RWPE2 (cell line): Measurements from ENCODE around the gene SLC24A3.

Experiments
- ATAC-seq: fragments of 200-7000 bp; cut with Tn5 transposase; 3 replicates; pipeline ENCODE4 v1.9.1; 2021; ENCODE audit warnings: low read depth
- DNase-seq: peaks from one replicate; pipeline ENCODE4 v3.0.0-alpha.2; 2020; ENCODE audit warnings: low spot score
- H3K27ac ChIP-seq: fragments of 450-650 bp; 2 replicates; pipeline ENCODE4 v1.5.1; 2017; ENCODE audit warnings: mild to moderate bottlenecking; ENCODE audit not compliant: poor library complexity, severe bottlenecking
- H3K27me3 ChIP-seq: fragments of 250-450 bp; sonication (Bioruptor Pico); 2 replicates; pipeline ENCODE4 v1.5.1; 2021; ENCODE audit warnings: mild to moderate bottlenecking, moderate library complexity; ENCODE audit not compliant: insufficient read depth, poor library complexity, severe bottlenecking
- H3K36me3 ChIP-seq: fragments of 250-450 bp; sonication (Bioruptor Pico); 2 replicates; pipeline ENCODE4 v1.5.1; 2020; ENCODE audit warnings: low read depth, mild to moderate bottlenecking, moderate library complexity
- H3K4me1 ChIP-seq: fragments of 250-450 bp; sonication (Bioruptor Pico); 2 replicates; pipeline ENCODE4 v1.5.1; 2021; ENCODE audit warnings: mild to moderate bottlenecking, moderate library complexity; ENCODE audit not compliant: insufficient read depth, poor library complexity, severe bottlenecking
- H3K4me3 ChIP-seq: fragments of 250-450 bp; sonication (Bioruptor Pico); 2 replicates; pipeline ENCODE4 v1.5.1; 2021; ENCODE audit warnings: mild to moderate bottlenecking, moderate library complexity; ENCODE audit not compliant: severe bottlenecking
- H3K9me3 ChIP-seq: fragments of 250-450 bp; sonication (Bioruptor Pico); 2 replicates; pipeline ENCODE4 v1.5.1; 2021; ENCODE audit warnings: mild to moderate bottlenecking, moderate library complexity; ENCODE audit not compliant: severe bottlenecking
- TF ChIP-seq, protein P1 (sequence below): fragments of 450-650 bp; IDR thresholded peaks from one replicate; pipeline ENCODE4 v1.5.1; 2017; ENCODE audit warnings: mild to moderate bottlenecking, moderate library complexity; ENCODE audit not compliant: poor library complexity, severe bottlenecking

SLC24A3 gene

DNA sequence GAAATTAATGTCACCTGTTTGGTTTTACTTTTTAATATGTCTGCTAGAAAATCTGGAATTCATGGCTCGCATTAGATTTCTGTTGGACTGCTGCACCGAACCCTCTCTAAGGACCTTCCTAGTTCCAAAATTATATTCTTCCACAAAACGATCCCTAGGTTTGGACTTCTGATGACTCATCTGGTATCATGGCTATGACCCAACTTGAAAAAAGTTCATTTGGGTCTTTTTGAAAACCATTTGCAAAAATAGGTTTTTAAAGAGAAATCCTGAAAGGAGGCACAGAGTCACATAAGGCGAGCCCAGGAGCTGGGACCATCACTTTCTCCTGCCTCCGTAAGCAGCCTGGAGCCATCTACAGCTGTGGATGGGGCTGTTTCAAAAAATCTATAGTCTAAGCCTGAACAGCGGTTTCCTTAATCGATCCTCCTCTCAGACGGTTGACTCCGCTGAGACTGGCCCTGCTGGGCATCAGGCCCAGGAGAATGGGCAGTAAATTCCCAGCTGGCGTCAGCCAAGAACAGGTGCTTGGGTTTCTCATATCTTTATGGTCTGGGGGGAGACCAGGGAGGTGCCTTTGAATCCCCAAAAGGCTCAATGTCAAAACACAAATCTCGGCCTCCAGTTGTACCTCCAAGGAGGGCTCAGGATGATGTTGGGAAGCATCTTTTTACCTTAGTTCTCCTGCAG is 44.6 kb downstream of the SLC24A3 start:
- no peak for DNase-seq
- Histone ChIP-seq H3K9me3 (no peaks in the 10 kb centered on the region), H3K27ac (no peak overlapping the region), H3K36me3 (no peaks in the 10 kb centered on the region), H3K27me3 (no peaks in the 10 kb centered on the region), H3K4me3 (no peak overlapping the region), H3K4me1 (peaks cover 4% of the 10 kb centered on the region)
- ATAC-seq = no peak
- TF ChIP-seq, protein P1, sequence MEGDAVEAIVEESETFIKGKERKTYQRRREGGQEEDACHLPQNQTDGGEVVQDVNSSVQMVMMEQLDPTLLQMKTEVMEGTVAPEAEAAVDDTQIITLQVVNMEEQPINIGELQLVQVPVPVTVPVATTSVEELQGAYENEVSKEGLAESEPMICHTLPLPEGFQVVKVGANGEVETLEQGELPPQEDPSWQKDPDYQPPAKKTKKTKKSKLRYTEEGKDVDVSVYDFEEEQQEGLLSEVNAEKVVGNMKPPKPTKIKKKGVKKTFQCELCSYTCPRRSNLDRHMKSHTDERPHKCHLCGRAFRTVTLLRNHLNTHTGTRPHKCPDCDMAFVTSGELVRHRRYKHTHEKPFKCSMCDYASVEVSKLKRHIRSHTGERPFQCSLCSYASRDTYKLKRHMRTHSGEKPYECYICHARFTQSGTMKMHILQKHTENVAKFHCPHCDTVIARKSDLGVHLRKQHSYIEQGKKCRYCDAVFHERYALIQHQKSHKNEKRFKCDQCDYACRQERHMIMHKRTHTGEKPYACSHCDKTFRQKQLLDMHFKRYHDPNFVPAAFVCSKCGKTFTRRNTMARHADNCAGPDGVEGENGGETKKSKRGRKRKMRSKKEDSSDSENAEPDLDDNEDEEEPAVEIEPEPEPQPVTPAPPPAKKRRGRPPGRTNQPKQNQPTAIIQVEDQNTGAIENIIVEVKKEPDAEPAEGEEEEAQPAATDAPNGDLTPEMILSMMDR = no peak

DNA sequence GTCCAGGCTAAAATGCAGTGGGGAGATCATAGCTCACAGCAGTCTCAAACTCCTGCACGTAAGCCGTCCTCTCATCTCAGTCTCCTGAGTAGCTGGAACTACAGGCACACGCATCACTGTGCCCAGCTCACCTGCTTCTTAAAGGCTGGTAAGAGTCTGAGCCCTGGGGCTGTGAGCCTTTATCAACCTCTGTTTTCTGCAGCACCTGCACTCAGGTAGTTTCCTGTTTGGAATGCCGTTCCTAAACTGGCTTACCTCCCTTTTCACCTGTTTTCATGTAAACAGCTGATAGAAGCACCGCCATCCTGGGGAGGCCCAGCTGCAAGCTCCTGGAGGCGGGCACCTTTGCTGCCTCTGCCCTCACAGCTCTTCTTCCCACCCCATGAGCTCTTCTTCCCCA is 45.4 kb downstream of the SLC24A3 start:
- H3K4me3 ChIP-seq = no peak overlapping the region
- H3K27ac ChIP-seq = no peak overlapping the region

DNA sequence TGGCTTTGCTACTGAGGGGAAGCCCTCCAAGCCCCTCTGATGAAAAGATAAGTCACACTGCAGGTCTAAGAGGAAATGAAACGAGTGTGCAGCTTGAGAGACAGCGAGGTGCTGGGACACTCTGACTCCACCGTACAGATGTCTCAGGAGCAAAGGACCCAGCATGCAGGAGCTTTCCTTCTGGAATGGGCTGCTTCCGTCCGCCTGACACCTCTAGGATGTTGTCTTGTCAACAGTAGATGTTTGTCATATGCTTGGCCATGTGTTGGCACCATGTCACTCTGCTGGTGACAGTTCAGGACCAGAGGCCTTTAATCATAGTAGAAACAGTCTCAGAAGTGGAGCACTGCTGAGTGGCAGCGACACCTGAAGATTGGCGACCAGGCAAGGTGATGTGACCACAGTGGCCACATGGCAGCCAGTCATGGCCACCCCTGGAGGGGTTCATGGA is 46.7 kb downstream of the SLC24A3 start:
- no peak for DNase-seq

More for the DNA sequence above, 45.4 kb downstream of the SLC24A3 start:
- Histone ChIP-seq H3K4me1 (peaks cover 3% of the 10 kb centered on the region), H3K27me3 (no peaks in the 10 kb centered on the region), H3K36me3 (no peaks in the 10 kb centered on the region), H3K9me3 (no peaks in the 10 kb centered on the region)
- TF ChIP-seq, protein P1 = no peak
- DNase-seq = no peak
- ATAC-seq = no peak

DNA sequence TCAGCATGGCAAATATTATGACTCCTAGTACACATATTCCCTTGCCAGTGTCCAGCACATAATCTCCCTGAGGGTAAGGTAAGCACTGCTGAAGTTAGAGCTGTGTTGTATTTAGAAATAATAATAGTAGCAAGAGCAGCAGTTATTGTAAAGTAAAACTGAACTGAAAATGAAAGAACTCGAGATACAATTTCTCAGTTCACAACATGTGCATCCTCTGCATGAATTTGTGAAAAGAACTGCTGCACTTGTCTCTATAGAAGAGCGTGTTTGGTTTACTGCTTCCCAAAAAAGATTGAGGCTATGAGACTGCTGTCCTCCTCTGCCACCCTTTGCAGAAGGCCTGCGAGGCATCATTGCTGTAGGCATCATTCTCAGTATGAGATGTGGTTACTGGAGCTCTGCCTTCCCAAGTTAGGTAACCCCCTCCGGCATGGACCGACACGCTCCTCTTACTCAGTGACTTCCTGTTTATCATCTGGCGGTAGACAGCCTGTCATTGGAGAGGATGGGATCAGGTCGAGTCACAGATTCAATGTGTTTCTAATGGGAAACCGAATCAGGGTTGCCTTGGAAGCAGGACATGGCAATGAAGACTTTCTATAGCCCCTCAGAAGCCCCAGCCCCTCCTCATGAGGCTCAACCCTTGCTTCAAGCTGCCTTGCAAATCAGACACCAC is 48.1 kb downstream of the SLC24A3 start:
- H3K36me3 ChIP-seq = no peaks in the 10 kb centered on the region
- H3K9me3 ChIP-seq = no peaks in the 10 kb centered on the region
- TF ChIP-seq, protein P1 = no peak
- no peak overlapping the region for H3K27ac ChIP-seq
- DNase-seq (no peak), ATAC-seq (peak; percentile 84)
- no peaks in the 10 kb centered on the region for H3K27me3 ChIP-seq
- H3K4me3 ChIP-seq = no peak overlapping the region
- no peaks in the 10 kb centered on the region for H3K4me1 ChIP-seq

More for the DNA sequence above, 46.7 kb downstream of the SLC24A3 start:
- Histone ChIP-seq H3K36me3 (no peaks in the 10 kb centered on the region), H3K9me3 (no peaks in the 10 kb centered on the region), H3K27ac (no peak overlapping the region), H3K4me1 (no peaks in the 10 kb centered on the region), H3K27me3 (no peaks in the 10 kb centered on the region), H3K4me3 (no peak overlapping the region)
- TF ChIP-seq, protein P1 = no peak
- no peak for ATAC-seq

DNA sequence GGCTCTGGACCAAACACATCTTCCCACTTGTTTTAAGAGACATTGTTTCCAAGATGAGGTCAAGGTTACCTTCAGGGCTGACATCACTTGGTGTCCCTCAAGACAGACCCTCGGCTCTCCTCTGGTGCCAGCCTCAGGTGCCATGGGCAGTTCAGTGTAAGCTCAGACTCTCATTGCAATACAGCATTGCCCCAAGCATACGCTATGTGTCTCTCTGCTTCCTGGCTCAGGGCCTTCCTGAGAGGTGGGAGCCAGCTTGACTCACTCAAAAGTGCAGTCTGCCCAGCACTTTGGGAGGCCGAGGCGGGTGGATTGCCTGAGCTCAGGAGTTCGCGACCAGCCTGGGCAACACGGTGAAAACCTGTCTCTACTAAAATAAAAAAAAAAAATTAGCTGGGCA is 51.7 kb downstream of the SLC24A3 start:
- TF ChIP-seq, protein P1 = no peak
- H3K36me3 ChIP-seq = no peaks in the 10 kb centered on the region

More for the DNA sequence above, 51.7 kb downstream of the SLC24A3 start:
- H3K27me3 ChIP-seq = peaks cover 6% of the 10 kb centered on the region
- H3K4me3 ChIP-seq = no peak overlapping the region
- H3K9me3 ChIP-seq = no peaks in the 10 kb centered on the region
- H3K4me1 ChIP-seq = no peaks in the 10 kb centered on the region
- ATAC-seq = no peak
- no peak overlapping the region for H3K27ac ChIP-seq
- no peak for DNase-seq
